Upper lobe of left lung (tissue), 4 donors: ENCODE measurements around the gene ZNF619.

Experiments used
- CTCF ChIP-seq, 6 experiments: fragments of 450-650 bp in 4 of 6; fragments of 200-600 bp in 2 of 6; sonication (generic) in 2 of 6; IDR thresholded peaks; one replicate each; pipeline ENCODE4 v1.5.1; 2016 to 2019; ENCODE audit warnings: antibody characterized with exemption in 6 of 6
- POLR2A ChIP-seq, 4 donors: fragments of 450-650 bp; IDR thresholded peaks; one replicate each; pipeline ENCODE4 v1.5.1; 2016 to 2017; ENCODE audit warnings: antibody characterized with exemption in 4 of 4, mild to moderate bottlenecking in 2 of 4
- POLR2AphosphoS5 ChIP-seq, 2 donors: sonication (generic); formaldehyde crosslinking; IDR thresholded peaks; one replicate each; pipeline ENCODE4 v1.5.1; 2017; ENCODE audit warnings: antibody characterized with exemption in 2 of 2

GRCh38 chr3:40445062-40445461, 31.9 kb upstream of the ZNF619 start:
- TF ChIP-seq POLR2AphosphoS5 (IDR thresholded peaks at IDR 0.05) (no peak), POLR2A (IDR thresholded peaks at IDR 0.05) (no peak), CTCF (IDR thresholded peaks at IDR 0.05) (no peak)
